ENCODE results near the gene FBXO47. TPM values are rescaled to one million over a fixed set of nuclear protein-coding genes. Genes with fewer than 3 reads are reported as not detected.
A peak's percentile ranks its signal among the peaks of the same experiment; 100 is the strongest.
"Not testable (repeated sequence)": the region's sequence is repeated elsewhere in the genome, so short reads cannot be mapped to it uniquely, and the experiment has no call there.

Gene FBXO47
- total RNA-seq, 1 donor from 2014 or later: not detected

- Mint-ChIP-seq H3K4me3 (ENCODE audit: unreplicated experiment) (no peak overlapping the region), H3K27me3 (ENCODE audit: low read depth) (no peaks in the 10 kb centered on the region), H3K9me3 (ENCODE audit: low read depth) (no peaks in the 10 kb centered on the region), H3K27ac (ENCODE audit: unreplicated experiment) (peak overlapping the region; percentile 77), H3K4me1 (ENCODE audit: low read depth) (peaks cover 62% of the 10 kb centered on the region), H3K36me3 (ENCODE audit: low read depth) (peaks cover 56% of the 10 kb centered on the region)
- peak; percentile 43 for TF ChIP-seq CTCF (IDR thresholded peaks at IDR 0.05)
- no peak for DNase-seq (ENCODE audit: low spot score)
Observed at GRCh38 chr17:38917259-38917658, 49.9 kb downstream of the FBXO47 start.

DNA sequence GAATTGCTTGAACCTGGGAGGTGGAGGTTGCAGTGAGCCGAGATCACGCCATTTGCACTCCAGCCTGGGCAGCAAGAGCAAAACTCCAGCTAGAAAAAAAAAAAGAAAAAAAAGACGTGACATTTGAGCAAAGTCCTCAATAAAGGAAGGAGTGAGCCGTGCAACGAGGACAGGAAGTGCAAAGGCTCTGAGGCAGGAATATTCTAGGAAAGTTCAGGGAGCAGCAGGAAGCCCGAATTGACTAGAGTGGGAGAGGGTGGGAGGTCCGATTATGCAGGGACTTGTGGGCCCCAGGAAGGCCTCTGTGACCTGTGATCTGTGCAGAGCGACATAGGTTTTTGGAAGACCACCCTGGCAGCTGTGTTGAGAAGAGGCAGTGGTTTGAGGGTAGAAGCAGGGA lies 50.4 kb downstream of the FBXO47 start:
- peaks cover 57% of the 10 kb centered on the region for H3K36me3 Mint-ChIP-seq (ENCODE audit: low read depth)

GRCh38 chr17:38915639-38915995 lies 51.6 kb downstream of the FBXO47 start:
- H3K27ac Mint-ChIP-seq (ENCODE audit: unreplicated experiment): peak overlapping the region; percentile 78
- no peaks in the 10 kb centered on the region for H3K9me3 Mint-ChIP-seq (ENCODE audit: low read depth)
- DNase-seq (ENCODE audit: low spot score): peak; percentile 61
- no peaks in the 10 kb centered on the region for H3K27me3 Mint-ChIP-seq (ENCODE audit: low read depth)
- TF ChIP-seq CTCF (IDR thresholded peaks at IDR 0.05): no peak
- H3K36me3 Mint-ChIP-seq (ENCODE audit: low read depth): peaks cover 51% of the 10 kb centered on the region
- H3K4me3 Mint-ChIP-seq (ENCODE audit: unreplicated experiment): no peak overlapping the region
- H3K4me1 Mint-ChIP-seq (ENCODE audit: low read depth): peaks cover 55% of the 10 kb centered on the region

More for the DNA sequence above, 50.4 kb downstream of the FBXO47 start:
- H3K9me3 Mint-ChIP-seq (ENCODE audit: low read depth): no peaks in the 10 kb centered on the region
- H3K27ac Mint-ChIP-seq (ENCODE audit: unreplicated experiment): peak overlapping the region; percentile 77
- peaks cover 61% of the 10 kb centered on the region for H3K4me1 Mint-ChIP-seq (ENCODE audit: low read depth)
- H3K27me3 Mint-ChIP-seq (ENCODE audit: low read depth): no peaks in the 10 kb centered on the region
- no peak overlapping the region for H3K4me3 Mint-ChIP-seq (ENCODE audit: unreplicated experiment)
- no peak for TF ChIP-seq CTCF (IDR thresholded peaks at IDR 0.05)
- DNase-seq (ENCODE audit: low spot score): peak; percentile 9

GRCh38 chr17:38914741-38915638 lies 52.2 kb downstream of the FBXO47 start:
- no peak overlapping the region for H3K27ac Mint-ChIP-seq (ENCODE audit: unreplicated experiment)
- no peaks in the 10 kb centered on the region for H3K27me3 Mint-ChIP-seq (ENCODE audit: low read depth)
- H3K36me3 Mint-ChIP-seq (ENCODE audit: low read depth): peaks cover 45% of the 10 kb centered on the region
- no peaks in the 10 kb centered on the region for H3K9me3 Mint-ChIP-seq (ENCODE audit: low read depth)
- TF ChIP-seq CTCF (IDR thresholded peaks at IDR 0.05): no peak
- DNase-seq (ENCODE audit: low spot score): peak; percentile 82
- H3K4me1 Mint-ChIP-seq (ENCODE audit: low read depth): peaks cover 49% of the 10 kb centered on the region
- H3K4me3 Mint-ChIP-seq (ENCODE audit: unreplicated experiment): no peak overlapping the region

GRCh38 chr17:38912221-38912813 lies 54.9 kb downstream of the FBXO47 start:
- Mint-ChIP-seq H3K27me3 (ENCODE audit: low read depth) (no peaks in the 10 kb centered on the region), H3K27ac (ENCODE audit: unreplicated experiment) (peak overlapping the region; percentile 61), H3K36me3 (ENCODE audit: low read depth) (peaks cover 30% of the 10 kb centered on the region), H3K4me1 (ENCODE audit: low read depth) (peaks cover 36% of the 10 kb centered on the region), H3K4me3 (ENCODE audit: unreplicated experiment) (no peak overlapping the region), H3K9me3 (ENCODE audit: low read depth) (no peaks in the 10 kb centered on the region)
- peak; percentile 82 for DNase-seq (ENCODE audit: low spot score)
- no peak for TF ChIP-seq CTCF (IDR thresholded peaks at IDR 0.05)

DNA sequence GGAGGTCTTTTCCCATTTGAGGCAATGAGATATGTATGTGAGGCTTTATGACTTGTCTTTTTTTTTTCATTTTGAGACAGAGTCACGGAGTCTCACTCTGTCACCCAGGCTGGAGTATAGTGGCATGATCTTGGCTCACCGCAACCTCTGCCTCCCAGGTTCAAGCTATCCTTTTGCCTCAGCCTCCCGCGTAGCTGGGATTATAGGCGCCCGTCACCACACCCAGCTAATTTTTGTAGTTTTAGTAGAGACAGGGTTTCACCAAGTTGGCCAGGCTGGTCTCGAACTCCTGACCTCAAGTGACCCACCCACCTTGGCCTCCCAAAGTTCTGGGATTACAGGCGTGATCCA lies 55.5 kb downstream of the FBXO47 start:
- Mint-ChIP-seq H3K4me1 (ENCODE audit: low read depth) (peaks cover 33% of the 10 kb centered on the region), H3K36me3 (ENCODE audit: low read depth) (peaks cover 25% of the 10 kb centered on the region), H3K27ac (ENCODE audit: unreplicated experiment) (peak overlapping the region; percentile 49)
- not testable (repeated sequence) for H3K9me3 Mint-ChIP-seq (ENCODE audit: low read depth); H3K4me3 Mint-ChIP-seq (ENCODE audit: unreplicated experiment); DNase-seq (ENCODE audit: low spot score); H3K27me3 Mint-ChIP-seq (ENCODE audit: low read depth)
